Measurements from ENCODE around the gene FBXO24.

The FBXO24 gene

GRCh38 chr7:100590077-100590737 is 4.1 kb downstream of the FBXO24 start:
- no peak for DNase-seq (ENCODE audit: low read depth in 2 of 2)

- no peak for DNase-seq (ENCODE audit: low read depth in 2 of 2)
Measured at GRCh38 chr7:100591596-100591995, 5.5 kb downstream of the FBXO24 start.

- no peak for DNase-seq (ENCODE audit: low read depth in 2 of 2)
Measured at GRCh38 chr7:100595188-100595587, 9.1 kb downstream of the FBXO24 start.

GRCh38 chr7:100598425-100598824 is 12.3 kb downstream of the FBXO24 start:
- no peak for DNase-seq (ENCODE audit: low read depth in 2 of 2)

GRCh38 chr7:100599911-100600729 is 14.0 kb downstream of the FBXO24 start:
- DNase-seq (ENCODE audit: low read depth in 2 of 2): no peak

GRCh38 chr7:100600730-100601038 is 14.6 kb downstream of the FBXO24 start:
- DNase-seq (ENCODE audit: low read depth in 2 of 2): no peak

GRCh38 chr7:100602889-100603725 is 17.0 kb downstream of the FBXO24 start:
- DNase-seq (ENCODE audit: low read depth in 2 of 2): no peak

- no peak for DNase-seq (ENCODE audit: low read depth in 2 of 2)
Measured at GRCh38 chr7:100603726-100604027, 17.5 kb downstream of the FBXO24 start.

- DNase-seq (ENCODE audit: low read depth in 2 of 2): peak in 1 of 2 donors; percentile 46
Measured at GRCh38 chr7:100604028-100604975, 18.2 kb downstream of the FBXO24 start.

- DNase-seq (ENCODE audit: low read depth in 2 of 2): peak in 1 of 2 donors; percentile 17
Measured at GRCh38 chr7:100604976-100605911, 19.1 kb downstream of the FBXO24 start.

- no peak for DNase-seq (ENCODE audit: low read depth in 2 of 2)
Measured at GRCh38 chr7:100606313-100606712, 20.2 kb downstream of the FBXO24 start.

- no peak for DNase-seq (ENCODE audit: low read depth in 2 of 2)
Measured at GRCh38 chr7:100607111-100607510, 21.0 kb downstream of the FBXO24 start.

- DNase-seq (ENCODE audit: low read depth in 2 of 2): no peak
Measured at GRCh38 chr7:100609958-100610357, 23.8 kb downstream of the FBXO24 start.

GRCh38 chr7:100611983-100612729 is 26.0 kb downstream of the FBXO24 start, which contains the start of gene MOSPD3:
Gene MOSPD3 (plus strand): TSS chr7:100612540. CDS start chr7:100612792, 252 bp downstream.
- DNase-seq (ENCODE audit: low read depth in 2 of 2): peak; percentile 90 to 97

GRCh38 chr7:100612730-100613390 is 26.7 kb downstream of the FBXO24 start:
- no peak for DNase-seq (ENCODE audit: low read depth in 2 of 2)

- DNase-seq (ENCODE audit: low read depth in 2 of 2): no peak
Measured at GRCh38 chr7:100613412-100614175, 27.5 kb downstream of the FBXO24 start.

- DNase-seq (ENCODE audit: low read depth in 2 of 2): no peak
Measured at GRCh38 chr7:100614308-100614861, 28.3 kb downstream of the FBXO24 start.

- DNase-seq (ENCODE audit: low read depth in 2 of 2): no peak
Measured at GRCh38 chr7:100620239-100620638, 34.1 kb downstream of the FBXO24 start.
